NCI-H524 treated with DMSO at 0.1 percent for 48 hours (cell line): ENCODE results near the gene CIPC.

Source experiments
- DNase-seq: peaks from one replicate; lab custom pipeline; 2025; lab: John Stamatoyannopoulos, UW

CIPC gene, protein sequence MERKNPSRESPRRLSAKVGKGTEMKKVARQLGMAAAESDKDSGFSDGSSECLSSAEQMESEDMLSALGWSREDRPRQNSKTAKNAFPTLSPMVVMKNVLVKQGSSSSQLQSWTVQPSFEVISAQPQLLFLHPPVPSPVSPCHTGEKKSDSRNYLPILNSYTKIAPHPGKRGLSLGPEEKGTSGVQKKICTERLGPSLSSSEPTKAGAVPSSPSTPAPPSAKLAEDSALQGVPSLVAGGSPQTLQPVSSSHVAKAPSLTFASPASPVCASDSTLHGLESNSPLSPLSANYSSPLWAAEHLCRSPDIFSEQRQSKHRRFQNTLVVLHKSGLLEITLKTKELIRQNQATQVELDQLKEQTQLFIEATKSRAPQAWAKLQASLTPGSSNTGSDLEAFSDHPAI

DNA sequence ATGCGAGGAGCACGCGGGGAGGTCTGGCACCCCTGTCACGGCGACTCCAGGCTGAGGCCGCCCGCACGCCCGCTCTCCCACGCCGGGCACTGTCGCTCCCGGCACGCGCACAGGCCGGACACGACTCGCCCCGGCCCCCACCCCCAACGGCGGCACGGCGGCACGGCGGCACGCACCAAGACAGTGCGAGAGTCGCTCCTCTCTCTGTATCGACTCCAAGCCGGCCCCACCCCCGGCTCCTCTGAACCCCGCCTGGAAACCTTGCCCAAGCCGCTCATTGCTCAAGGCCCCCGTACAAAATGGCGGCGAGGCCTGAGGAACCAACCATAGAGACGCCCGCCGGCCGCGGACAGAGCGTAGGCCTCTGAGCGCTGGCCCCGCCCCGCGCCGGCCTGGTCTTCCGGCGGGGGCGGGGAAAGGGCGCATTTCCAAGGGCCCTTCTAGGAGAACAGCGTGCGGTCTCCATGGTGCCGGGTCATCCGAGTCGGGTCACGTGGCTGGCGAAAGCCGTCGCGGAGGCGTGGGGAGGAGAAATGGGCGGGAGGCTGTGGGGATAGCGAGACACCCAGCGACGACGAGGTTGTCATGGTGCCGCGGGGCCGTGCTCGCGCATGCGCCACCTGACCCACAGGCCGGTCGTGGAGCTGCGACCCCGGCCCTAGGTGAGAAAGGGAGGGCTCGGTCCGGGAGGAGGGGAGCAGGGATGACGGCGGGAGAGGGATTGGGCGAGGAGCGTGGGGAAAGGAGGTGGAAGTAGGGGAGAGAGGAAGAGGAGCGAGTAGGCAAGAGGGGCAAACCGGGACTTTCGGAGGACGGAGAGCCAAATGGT lies at the start of gene CIPC:
Gene CIPC (plus strand): TSS at position 559 of the 829 bp plus-strand sequence. CDS start 7,451 bp downstream, outside the sequence.
- peak; percentile 99 for DNase-seq

DNA sequence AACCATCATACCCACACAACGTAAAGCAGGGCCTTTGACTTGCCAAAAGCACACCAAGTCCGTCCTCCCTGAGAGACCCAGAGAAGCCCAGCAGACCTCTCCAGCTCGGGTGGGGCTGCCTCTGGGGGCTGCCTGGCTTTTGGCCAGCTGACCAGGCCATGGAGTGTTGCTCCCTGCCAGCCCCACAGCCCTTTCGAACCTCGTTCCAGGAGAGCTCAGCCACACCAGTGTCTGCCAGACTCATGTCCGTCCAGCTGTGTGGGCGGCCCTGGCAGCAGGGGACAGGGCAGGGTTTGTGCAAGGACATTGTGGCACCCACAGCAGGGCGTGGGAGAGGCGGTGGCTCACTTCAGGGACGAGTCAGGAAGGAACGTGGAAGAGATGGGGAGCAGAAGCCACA lies 46.9 kb upstream of the CIPC start:
- DNase-seq, result no peak

DNA sequence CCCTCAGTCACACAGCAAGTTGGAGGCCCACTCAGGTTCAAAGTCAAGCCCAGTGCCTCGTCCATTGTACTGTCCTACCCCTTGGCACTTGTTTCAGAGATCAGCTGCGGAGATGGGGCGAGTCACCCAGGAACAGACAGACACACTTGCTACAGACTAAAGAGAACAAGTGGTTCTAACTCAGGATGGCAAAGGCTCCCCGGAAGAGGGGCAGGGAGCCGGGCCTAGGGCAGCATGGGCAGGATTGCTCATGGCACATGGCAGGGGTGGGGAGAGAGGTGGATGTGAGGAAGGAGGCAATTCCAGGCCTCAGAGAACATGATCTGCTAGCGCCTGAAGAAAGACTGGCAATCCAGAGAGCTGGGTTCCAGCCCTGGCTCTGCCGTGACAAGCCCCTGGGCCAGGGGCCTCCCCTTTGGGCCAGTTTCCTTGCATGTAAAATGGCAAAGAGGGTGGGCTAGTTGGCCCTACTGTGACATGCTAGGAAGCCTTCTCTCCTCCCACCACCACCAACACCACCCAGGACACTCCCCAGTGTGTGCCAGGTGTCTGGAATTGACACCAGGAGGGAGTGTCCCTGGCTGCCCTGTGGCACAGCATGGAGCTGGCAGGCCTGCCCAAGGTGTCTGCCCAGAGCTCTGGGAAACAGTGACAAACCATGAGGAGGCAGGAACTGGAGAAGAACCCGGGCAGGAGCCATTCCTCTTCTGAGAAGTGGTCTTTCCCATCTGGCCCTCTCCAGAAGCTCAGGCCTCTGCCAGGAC lies 45.6 kb upstream of the CIPC start:
- DNase-seq, result no peak

DNA sequence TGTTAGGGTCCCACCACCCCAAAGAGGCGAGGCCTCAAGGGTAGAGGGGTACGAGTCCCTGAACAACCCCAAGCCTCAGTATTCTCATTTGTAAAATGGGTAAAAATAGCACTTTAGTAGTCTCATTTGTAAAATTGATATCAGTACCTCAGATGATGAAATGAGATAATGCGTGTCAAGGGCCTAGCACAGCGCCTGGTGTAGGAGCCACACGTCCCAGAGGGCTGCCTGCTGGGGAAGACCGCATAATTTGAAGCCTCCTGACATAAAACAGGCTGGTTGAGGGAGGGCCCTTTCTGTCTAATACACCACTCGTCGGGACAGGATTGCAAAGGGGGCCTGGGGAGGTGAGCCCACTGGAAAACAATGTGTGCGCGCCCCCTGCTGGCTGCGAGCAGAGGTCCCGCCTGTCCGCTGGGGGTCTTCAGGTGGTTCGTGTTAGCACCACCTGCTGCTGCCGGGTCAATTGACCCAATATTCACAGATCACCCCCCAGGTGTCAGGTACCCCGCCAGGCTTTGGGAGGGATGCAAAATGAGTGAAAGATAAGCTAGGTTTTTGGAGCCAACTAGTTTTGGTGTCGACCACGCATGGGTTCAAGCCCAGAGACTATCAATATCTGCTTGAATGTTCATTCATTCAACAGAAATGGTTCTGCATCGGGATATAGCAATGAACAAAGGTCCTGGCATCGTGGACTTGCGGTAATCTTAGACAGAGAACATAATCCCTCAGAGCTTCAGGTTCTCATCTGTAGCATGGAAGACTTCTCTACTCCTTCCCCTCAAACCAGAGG lies 44.8 kb upstream of the CIPC start:
- peak; percentile 63 for DNase-seq

DNA sequence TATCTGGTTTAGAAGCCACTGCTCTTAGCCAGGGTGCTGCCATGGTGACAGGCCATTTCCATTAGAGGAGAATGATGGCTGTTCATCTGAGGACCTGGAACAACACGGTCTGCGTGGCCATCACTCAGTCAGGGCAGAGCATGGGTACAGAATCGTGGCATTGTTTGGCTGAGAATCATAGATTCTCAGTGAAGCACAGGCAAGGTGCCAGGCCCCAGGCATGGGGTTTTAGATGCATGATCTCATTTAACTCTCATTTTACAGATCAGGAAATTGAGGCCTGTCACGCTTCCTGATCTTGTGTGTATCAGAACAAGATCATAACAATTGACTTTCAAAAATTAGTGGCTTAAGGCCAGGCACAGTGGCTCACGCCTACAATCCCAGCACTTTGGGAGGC lies 42.8 kb upstream of the CIPC start:
- no peak for DNase-seq

DNA sequence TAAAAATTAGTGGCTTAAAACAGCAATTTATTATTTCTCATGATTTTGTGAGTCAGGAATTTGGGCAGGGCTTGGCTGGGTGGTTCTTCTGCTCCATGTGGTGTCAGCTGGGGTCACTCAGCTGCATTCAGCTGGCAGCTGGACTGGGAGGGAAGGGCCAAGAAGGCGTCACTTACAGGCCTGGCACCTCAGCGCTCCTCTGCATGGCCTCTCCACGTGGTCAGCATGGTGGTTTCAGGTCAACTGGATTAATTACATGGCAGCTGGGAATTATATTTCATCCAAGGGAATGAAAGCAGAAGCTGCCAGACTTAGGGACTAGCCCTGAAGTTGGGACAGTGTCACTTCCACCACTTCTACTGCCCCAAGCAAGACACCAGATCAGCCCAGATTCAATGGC lies 42.1 kb upstream of the CIPC start:
- DNase-seq, result no peak

DNA sequence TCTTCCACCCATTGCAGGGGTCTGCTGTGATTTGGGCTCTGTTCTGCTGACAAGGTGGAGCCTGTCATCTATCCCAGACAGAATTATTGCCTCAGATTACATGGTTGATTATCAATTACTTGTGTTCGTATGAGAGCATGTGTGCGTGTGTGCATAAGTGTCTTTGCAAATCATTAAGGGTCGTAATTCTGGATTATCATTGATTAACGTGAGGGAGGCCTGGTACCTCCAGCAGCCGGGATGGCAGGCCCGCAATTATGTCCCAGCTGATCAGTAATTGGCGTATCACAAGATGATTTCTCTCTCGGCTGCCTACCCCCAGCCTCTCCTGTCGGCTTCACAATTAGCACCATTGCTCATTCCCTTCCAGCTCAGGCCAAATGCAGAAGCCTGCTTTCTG lies 39.9 kb upstream of the CIPC start:
- no peak for DNase-seq

DNA sequence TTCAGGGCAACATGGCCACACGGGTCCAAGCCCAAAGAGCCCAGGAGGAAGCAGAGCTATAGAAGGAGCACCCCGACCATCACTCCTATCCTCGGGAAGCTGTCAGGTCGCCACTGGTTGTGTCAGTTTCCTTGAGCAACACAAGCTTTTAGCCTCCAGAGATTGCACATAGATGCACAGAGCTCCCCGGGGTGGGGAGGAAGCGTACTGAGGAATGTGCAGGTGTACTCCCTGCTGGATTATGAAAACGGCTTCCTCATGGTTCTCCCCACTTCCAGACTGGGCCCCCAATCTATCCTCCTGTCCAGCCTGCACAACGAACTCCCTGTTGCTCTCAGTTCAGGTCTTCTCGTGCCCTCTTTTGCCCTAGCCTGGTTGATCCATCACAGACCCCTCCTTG lies 39.3 kb upstream of the CIPC start:
- DNase-seq, result no peak

DNA sequence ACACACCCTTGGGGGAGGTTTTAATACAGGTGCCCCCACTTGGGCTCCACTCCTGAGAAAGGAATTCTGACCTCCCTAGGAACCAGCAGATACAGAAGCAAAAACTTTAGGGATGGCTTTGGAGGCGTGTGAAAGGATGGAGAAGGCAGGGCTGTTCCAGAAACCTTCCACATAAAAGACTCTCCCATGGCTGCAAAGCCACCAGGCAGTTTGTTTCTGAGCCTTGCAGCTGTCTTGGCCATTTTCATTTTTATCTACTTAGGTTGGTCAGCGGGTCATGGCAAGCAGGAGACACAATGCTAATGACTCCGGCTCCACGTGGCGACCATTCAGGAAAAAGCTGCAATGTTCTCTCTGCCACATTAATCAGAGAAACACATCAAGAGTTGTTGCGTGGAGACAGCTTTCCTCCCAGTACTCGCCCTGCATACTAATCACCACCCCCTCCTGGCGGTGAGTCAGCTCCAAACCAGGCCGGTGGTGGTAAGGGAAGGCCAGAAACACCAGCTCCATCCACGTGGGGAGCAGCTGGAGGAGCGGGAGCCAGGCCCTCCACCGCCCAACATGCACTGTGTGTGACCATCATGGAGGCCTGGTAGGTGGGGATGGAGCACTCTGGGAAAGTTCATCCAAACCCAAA lies 38.7 kb upstream of the CIPC start:
- DNase-seq, result no peak

DNA sequence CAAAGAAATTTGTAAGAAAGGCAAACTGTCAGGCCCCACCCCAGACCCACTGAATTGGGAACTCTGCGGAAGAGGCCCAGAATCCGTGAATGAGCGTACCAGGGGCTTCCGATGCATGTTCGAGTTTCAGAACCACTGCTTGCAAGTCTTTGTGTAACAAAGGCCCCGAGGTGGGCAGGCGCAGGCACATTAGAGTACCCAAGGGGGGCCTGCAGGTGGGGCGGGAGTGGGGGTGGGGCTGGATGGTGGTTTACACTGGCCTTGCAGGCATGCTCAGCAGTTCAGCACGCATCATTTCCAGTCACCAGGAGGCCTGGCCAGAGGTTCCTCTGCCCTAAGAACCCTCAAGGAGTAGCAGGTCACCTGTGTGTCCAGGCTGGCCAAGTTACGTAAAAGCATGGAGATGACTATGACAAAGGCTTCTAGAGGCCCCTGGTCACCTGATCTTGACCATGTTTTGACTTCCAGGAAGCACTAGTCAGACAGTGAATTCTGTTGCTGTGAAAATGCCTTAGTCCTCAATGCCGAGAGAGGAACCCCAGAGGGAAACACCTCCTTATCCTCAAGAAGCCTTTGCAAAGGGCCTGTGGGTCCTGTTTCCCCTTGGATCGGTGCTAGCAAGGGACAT lies 36.3 kb upstream of the CIPC start:
- no peak for DNase-seq

DNA sequence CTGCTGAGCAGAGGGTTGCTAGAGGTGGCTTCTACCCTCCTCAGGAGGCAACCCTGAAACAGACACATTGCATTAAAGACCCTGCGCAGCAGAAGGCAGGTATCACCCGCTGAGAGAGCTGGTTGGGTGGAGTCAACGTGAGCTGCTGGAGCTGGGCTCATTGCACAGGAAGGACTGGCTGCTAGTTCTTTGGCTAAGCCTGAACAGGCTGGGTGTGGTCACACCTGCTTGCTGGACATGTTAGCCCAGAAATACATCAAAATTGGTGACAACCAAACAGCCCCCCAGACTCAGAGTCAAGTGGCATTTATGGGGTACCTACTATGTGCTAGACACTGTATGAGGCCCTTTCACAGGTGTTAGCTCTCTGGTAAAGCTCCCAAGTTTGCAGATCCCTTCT lies 35.8 kb upstream of the CIPC start:
- no peak for DNase-seq

DNA sequence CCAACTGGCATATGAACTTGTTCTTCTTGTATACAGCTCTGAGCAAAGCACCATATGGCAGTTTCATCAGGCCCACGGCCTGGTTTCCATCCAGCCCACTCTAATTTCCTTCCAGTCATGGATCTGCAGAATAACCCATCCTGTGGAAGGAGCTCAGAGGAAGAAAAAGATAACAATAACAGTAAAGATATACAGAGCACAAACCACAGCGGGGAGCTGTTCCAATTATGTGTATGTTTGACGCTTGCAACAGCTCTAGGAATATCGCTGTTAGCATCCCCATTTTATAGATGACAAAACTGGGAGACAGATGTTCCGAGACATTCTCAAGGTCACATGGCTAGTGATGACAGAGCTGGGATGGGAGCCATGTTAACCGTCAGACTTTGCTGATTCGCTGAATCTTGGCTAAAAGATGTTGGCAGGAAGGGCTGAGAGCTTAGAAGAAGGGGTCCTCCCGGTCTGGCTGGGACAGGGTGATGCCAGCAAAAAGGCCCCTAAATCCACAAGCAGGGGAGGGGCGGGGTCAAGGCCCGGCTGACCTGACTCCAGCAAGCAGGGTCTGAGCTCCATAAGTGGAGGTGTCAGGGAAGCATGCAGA lies 34.4 kb upstream of the CIPC start:
- DNase-seq, result no peak

DNA sequence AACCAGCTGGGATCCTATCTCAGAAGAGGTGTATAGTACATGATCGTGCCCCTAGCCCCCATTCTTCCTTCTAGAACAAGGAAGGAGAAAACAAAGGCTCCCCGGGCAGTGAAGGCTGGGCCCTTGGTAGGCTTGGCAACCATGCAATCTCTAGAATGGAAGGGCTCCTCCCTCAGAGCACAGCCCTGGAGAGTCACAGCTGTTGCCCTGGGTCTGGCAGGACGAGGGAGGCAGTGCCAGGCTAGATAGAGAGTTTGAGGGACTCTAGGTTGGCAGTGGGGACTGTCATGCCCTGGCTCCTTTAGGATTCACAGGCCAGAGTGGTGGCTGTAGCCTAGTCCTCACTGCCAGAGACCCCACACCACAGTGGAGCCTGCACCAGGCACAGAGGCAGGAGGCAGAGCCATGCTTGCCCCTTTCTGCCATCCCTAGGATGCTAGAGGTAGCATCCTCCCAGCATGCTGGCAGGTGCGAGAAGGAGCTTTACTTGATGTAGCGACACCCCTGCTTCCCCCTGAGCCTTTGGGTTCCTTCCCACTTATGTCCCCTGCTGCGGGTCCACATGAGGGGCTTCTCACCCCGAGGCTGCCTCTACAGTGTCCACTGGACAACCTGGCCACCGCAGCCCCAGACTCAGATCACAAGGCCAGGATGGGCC lies 33.4 kb upstream of the CIPC start:
- DNase-seq, result no peak

DNA sequence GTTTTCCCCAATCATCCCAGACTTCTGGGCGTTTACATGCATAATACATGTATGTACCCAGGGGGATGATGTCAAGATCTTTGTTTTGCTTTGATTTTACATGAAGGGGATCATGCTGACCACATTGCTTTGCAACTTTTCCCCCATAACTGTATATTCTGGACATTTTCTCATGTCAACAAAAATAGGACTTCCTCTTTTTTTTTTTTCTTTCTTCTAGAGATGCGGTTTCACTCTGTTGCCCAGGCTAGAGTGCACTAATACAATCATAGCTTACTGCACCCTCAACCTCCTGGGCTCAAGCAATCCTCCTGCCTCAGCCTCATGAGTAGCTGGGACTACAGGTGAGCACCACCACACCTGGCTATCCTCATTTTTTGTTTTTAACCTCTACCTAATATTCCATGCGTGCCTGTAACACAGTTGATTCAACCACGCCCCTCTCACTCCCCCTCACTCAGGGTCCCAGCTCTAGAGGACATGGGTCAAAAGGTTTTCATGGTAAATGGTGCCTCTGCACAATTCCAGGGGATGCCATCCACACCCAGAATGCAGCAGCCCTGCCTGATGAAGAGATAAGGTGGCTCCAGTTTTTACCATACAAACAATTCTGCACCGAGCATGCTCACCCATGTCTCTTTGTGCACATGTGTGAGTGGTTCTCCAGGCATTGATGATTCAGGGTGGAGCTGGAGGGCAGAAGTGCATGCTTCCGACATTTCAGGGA lies 32.0 kb upstream of the CIPC start:
- DNase-seq, result no peak

DNA sequence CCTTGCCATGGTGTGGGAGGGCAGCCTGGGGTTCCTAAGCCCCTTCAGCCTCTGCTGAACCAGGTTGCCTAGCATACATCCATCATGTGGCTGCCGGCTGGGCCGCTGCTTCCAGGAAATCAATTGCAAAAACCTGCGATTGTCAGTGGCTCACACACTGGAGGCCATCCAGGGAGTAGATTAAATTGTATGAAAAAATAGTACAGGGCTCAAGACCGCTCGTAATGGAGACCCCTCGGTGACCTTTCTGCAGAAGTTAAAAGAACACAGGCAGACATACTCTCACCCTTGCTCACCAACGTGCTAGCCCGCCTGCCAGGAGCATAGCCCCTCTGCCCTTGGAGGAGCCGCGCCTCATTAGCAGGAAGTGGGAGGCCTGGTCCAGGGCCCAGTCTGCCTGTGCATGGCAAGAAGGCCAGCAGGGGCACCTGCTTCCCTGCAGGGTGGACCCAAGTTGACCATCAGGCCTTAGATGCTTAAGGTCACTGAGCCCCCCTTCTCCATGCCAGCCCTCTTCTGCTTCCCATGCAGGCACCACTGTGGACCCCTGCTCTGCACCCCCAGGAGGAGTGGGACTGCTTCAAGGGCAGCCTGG lies 31.4 kb upstream of the CIPC start:
- no peak for DNase-seq

DNA sequence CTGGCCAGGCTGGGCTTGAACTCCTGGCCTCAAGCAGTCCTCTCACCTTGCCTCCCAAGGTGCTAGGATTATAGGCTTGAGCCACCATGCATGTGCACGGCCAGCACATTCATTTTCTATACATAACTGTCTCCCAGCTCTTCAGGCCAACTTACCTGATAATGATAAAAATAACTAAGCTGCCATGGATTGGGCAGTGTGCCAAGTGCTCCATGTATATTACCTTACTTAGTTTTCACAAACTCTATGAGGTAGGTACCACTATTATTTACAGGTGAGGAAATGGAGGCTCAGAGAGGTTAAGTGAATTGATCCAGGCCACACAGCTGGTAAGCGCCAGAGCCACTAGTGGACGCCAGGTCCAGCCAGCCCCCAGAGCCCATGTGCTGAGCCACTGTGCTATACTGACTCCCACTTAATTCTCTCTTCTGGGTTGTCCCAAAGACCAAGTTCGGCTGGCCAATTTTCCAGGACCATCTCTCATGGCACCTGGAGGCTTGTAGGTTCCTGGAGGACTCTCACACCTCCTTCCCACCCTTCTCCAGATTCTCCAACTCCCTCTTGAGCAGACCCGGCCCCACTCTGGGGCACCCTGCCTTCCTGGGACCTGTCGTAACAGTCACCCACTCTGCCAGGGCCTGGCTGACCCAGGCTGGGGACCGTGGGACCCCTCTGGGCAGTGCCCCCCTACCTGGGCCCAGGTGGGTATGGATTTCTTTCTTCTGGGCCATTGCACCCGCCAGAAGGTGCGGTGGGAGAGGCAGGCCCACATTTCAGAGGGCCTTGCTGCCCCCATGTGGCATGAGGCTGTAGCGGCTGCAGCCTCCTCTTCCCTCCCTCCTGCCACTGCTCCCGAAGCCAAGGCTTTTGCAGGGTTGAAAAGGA lies 30.2 kb upstream of the CIPC start:
- DNase-seq, result no peak

DNA sequence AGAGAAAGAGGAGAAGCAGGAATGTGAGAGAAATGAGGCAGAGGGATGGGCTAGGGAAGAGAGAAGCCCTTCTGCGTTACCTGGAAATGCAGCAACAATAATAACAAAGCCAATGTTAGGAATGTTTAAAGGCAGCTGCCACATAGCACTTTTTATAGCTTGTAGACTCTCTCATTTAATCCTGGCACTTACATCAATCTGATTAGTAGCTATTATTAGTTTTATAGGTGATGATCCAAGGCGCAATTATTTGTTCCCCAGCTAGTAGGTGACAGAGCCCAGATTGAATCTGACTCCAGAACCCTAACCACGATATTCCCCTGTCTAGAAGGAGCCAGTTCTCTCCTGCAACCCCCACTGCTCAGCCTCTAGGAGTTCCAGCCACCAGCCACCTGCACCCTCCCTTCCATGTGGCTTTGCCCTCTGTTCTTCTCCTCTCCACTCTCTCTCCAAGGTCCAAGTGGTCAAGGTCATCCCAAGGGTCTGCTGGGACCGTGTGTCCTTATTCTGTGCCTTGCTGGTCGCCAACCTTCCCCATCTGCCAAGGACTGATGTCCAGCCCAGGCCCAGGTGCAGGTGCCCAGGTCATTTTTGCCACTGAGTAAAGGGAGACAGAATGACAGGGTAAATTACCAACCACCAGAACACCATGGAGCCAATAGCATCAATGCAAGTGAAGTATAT lies 29.4 kb upstream of the CIPC start:
- DNase-seq, result no peak
